GM13977 (cell line): Measurements from ENCODE around the gene PATL2.

Source experiments
- DNase-seq: peaks from one replicate; pipeline ENCODE4 v3.0.0; 2012; ENCODE audit warnings: low spot score
- CTCF ChIP-seq: IDR thresholded peaks from 2 replicates; pipeline ENCODE4 v1.5.1; 2012; ENCODE audit warnings: mild to moderate bottlenecking, control low read depth; ENCODE audit not compliant: insufficient read depth; ENCODE audit errors: extremely low read depth, missing control alignments
- in situ Hi-C: fragments of 300-500 bp; cut with MboI; formaldehyde crosslinking; loops from one replicate; pipeline ENCODE4 v1.12.0; 2022; ENCODE audit warnings: low sequenced_read_pairs, low pct_unique_long_range_greater_than_20kb, mixed read lengths, inconsistent platforms; ENCODE audit not compliant: unreplicated experiment

The PATL2 gene

GRCh38 chr15:44682211-44682610 is 28.9 kb downstream of the PATL2 start:
- in situ Hi-C loops = no loop called here
- no peak for DNase-seq
- TF ChIP-seq CTCF = no peak

DNA sequence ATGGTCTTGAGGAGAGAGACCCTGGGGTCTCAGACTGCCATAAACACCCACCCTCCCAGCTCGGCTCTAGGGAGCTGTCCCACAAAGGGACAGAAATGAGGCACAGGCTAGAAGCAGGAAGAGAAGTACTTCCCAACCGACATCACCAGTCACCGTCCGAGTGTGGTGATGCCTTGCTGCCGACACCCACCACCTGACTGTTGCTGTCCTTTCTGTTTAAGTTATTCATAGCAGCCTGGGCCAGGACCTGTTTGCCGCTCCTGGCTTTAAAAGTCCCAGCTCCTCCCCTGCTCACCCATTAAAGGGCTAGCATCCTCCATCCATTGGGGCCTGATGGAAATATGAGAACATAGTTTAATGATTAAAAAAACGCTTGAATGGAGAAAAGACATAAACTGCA is 34.4 kb downstream of the PATL2 start:
- TF ChIP-seq CTCF = no peak
- in situ Hi-C loops = no loop called here
- no peak for DNase-seq

- in situ Hi-C loops = no loop called here
- no peak for DNase-seq
- TF ChIP-seq CTCF = no peak
Observed at GRCh38 chr15:44675911-44676310, 35.2 kb downstream of the PATL2 start.

GRCh38 chr15:44673639-44674038 is 37.5 kb downstream of the PATL2 start:
- in situ Hi-C loops = no loop called here

DNA sequence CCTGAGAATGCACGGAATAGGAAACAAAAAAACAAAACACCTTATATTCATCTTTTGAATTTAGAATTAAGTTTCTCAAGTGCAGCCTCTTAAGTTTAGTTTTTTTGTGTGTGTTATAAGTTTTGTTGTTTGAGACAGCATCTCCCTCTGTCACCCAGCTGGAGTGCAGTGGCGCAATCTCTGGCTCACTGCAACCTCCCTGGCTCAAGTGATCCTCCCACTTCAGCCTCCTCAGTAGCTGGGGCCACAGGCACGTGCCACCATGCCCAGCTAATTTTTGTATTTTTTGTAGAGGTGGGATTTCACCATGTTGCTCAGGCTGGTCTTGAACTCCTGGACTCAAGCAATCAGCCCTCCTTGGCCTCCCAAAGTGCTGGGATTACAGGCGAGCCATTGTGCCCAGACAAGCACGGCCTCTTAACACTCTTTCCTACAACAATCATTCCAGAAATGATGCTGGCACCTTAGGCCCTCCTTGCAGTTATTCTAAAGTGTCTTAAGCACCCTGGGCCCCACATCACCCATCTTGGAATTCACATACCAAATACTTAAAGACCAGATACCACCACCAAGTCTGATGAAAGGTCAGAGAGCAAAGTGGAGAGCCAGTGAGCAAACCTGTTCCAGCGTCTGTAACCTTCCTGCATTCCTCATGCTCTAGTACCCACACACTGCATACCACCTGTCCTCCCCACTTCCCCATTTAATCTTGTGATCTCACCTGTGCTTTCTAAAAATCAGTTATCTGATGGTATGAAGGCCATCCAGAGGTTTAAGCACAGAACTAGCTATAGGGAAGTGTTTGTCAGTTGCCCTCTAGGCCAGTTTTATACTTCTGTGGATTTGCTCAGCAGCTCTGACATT is 40.8 kb downstream of the PATL2 start:
- TF ChIP-seq CTCF = no peak
- DNase-seq = no peak
- in situ Hi-C loops = no loop called here

More at GRCh38 chr15:44673639-44674038, 37.5 kb downstream of the PATL2 start:
- no peak for TF ChIP-seq CTCF
- DNase-seq = no peak

- TF ChIP-seq CTCF = no peak
- in situ Hi-C loops = loop anchor here (5.0 kb wide), 1 partner anchor 43 kb away; the partner anchor contains the start of genes B2M and PATL2
- DNase-seq = no peak
Observed at GRCh38 chr15:44668921-44669320, 42.2 kb downstream of the PATL2 start.

GRCh38 chr15:44667039-44667360 is 44.1 kb downstream of the PATL2 start:
- no peak for TF ChIP-seq CTCF
- in situ Hi-C loops = loop anchor here (5.0 kb wide), 1 partner anchor 45 kb away; the partner anchor contains the start of genes B2M and PATL2
- DNase-seq = no peak
